HCT116 (cell line): Measurements from ENCODE around the gene MAP2K4. TPM values are rescaled to one million over a fixed set of nuclear protein-coding genes. Genes with fewer than 3 reads are reported as not detected.
A peak's percentile ranks its signal among the peaks of the same experiment; 100 is the strongest.

Experiments used
- ATAC-seq: fragments of 200-7000 bp; cut with Tn5 transposase; 2 replicates; pipeline ENCODE4 v1.9.1; 2020; ENCODE audit warnings: mild to moderate bottlenecking, moderate library complexity
- BruUV-seq: library from RNA; stranded (reverse); fragments of 400-500 nt; replicated peaks from 2 replicates; lab custom pipeline; 2021; lab: Mats Ljungman, UMichigan
- CTCF ChIA-PET: fragments of 300-600 bp; sonication (Branson Sonifier 250); formaldehyde crosslinking; loops from one replicate; lab custom pipeline; 2021; ENCODE audit warnings: antibody characterized with exemption; lab: Charles Lee
- POLR2A ChIA-PET: fragments of 300-600, 350-600 bp; sonication (Branson Sonifier 250); formaldehyde crosslinking; loops from one replicate; lab custom pipeline; 2021; ENCODE audit warnings: antibody characterized with exemption; lab: Charles Lee
- RAD21 ChIA-PET, 2 experiments: fragments of 300-600 bp; sonication (Branson Sonifier 250); formaldehyde crosslinking; loops; one replicate each; lab custom pipeline; 2023; ENCODE audit warnings: low total read pairs in 2 of 2; ENCODE audit not compliant: uncharacterized antibody in 2 of 2, unreplicated experiment in 2 of 2, low non-redundant PET in 1 of 2; lab: Charles Lee
- DNase-seq: peaks from one replicate; pipeline ENCODE4 v3.0.0-alpha.2; 2010; ENCODE audit warnings: low read depth, low spot score
- H2AFZ ChIP-seq: fragments of 200-600 bp; shearing (Covaris generic), sonication (generic); 2 replicates; pipeline ENCODE4 v1.6.1; 2017; ENCODE audit warnings: low read depth, mixed run types, mixed read lengths, antibody characterized with exemption, low read length; ENCODE audit not compliant: poor library complexity, severe bottlenecking
- H3K27ac ChIP-seq: 2 replicates; pipeline ENCODE4 v1.5.1; 2012; ENCODE audit warnings: low read depth, low read length
- H3K27me3 ChIP-seq: fragments of 200-600 bp; sonication (generic); 2 replicates; pipeline ENCODE4 v1.6.1; 2016; ENCODE audit warnings: mixed run types, low read length, mixed read lengths; ENCODE audit not compliant: insufficient read depth
- H3K36me3 ChIP-seq, 2 experiments: fragments of 200-500 bp in 1 of 2; fragments of 200-600 bp in 1 of 2; sonication (Bioruptor generic) in 1 of 2; sonication (generic) in 1 of 2; 2 replicates each; pipeline versions ENCODE4 v1.5.1 to v1.6.1; 2014 to 2016; ENCODE audit warnings: low read length in 2 of 2, inconsistent platforms in 1 of 2, mixed read lengths in 1 of 2, mixed run types in 1 of 2; ENCODE audit not compliant: insufficient read depth in 2 of 2, control insufficient read depth in 1 of 2
- H3K4me1 ChIP-seq, 2 experiments: fragments of 200-600 bp in 1 of 2; sonication (generic) in 1 of 2; 2 replicates each; pipeline versions ENCODE4 v1.5.1 to v1.6.1; 2012 to 2017; ENCODE audit warnings: low read length in 2 of 2, inconsistent platforms in 1 of 2, mild to moderate bottlenecking in 1 of 2, mixed read lengths in 1 of 2, mixed run types in 1 of 2, moderate library complexity in 1 of 2; ENCODE audit not compliant: insufficient read depth in 2 of 2, control insufficient read depth in 1 of 2
- H3K4me2 ChIP-seq: fragments of 200-600 bp; sonication (generic); 2 replicates; pipeline ENCODE4 v1.6.1; 2017; ENCODE audit warnings: mixed run types, low read length, mixed read lengths
- H3K4me3 ChIP-seq, 2 experiments: fragments of 200-600 bp in 1 of 2; sonication (generic) in 1 of 2; replicated peaks in 1 of 2; 2 replicates each; pipeline ENCODE4 v1.5.1; 2011 to 2016; ENCODE audit warnings: low read length in 2 of 2, control low read depth in 1 of 2, low read depth in 1 of 2, mild to moderate bottlenecking in 1 of 2, mixed read lengths in 1 of 2, mixed run types in 1 of 2
- H3K79me2 ChIP-seq: fragments of 200-600 bp; sonication (generic); 2 replicates; pipeline ENCODE4 v1.6.1; 2017; ENCODE audit warnings: mild to moderate bottlenecking, mixed run types, low read length, moderate library complexity, mixed read lengths; ENCODE audit not compliant: insufficient read depth
- H3K9ac ChIP-seq: fragments of 200-600 bp; sonication (generic); 2 replicates; pipeline ENCODE4 v1.6.1; 2016; ENCODE audit warnings: low read length, mixed read lengths
- H3K9me2 ChIP-seq: fragments of 200-600 bp; sonication (generic), shearing (Covaris generic); 2 replicates; pipeline ENCODE4 v1.6.1; 2017; ENCODE audit warnings: mixed run types, mild to moderate bottlenecking, moderate library complexity; ENCODE audit not compliant: insufficient read depth
- H3K9me3 ChIP-seq, 2 experiments: fragments of 200-500 bp in 1 of 2; fragments of 200-600 bp in 1 of 2; sonication (Bioruptor generic) in 1 of 2; sonication (generic) in 1 of 2; 2 replicates each; pipeline ENCODE4 v1.6.1; 2014 to 2017; ENCODE audit warnings: low read length in 2 of 2, mixed read lengths in 2 of 2, inconsistent platforms in 1 of 2, low read depth in 1 of 2, mild to moderate bottlenecking in 1 of 2, mixed run types in 1 of 2, moderate library complexity in 1 of 2; ENCODE audit not compliant: control insufficient read depth in 1 of 2, insufficient read depth in 1 of 2
- H4K20me1 ChIP-seq: fragments of 200-600 bp; sonication (generic), shearing (Covaris generic); 2 replicates; pipeline ENCODE4 v1.6.1; 2017; ENCODE audit warnings: mixed run types, mild to moderate bottlenecking, moderate library complexity; ENCODE audit not compliant: insufficient read depth
- ATF3 ChIP-seq: IDR thresholded peaks from 2 replicates; pipeline ENCODE4 v1.6.1; 2012
- CEBPB ChIP-seq: IDR thresholded peaks from 2 replicates; pipeline ENCODE4 v1.6.1; 2012; ENCODE audit warnings: low read depth
- ELF1 ChIP-seq: IDR thresholded peaks from 2 replicates; pipeline ENCODE4 v1.6.1; 2012; ENCODE audit warnings: low read depth, borderline replicate concordance
- EZH2 ChIP-seq: fragments of 200-600 bp; sonication (generic); IDR thresholded peaks from 2 replicates; pipeline ENCODE4 v1.6.1; 2017; ENCODE audit warnings: antibody characterized with exemption, mixed run types
- EZH2phosphoT487 ChIP-seq: fragments of 200-600 bp; IDR thresholded peaks from 2 replicates; pipeline ENCODE4 v1.6.1; 2018; ENCODE audit warnings: antibody characterized with exemption, borderline replicate concordance
- FOSL1 ChIP-seq: IDR thresholded peaks from 2 replicates; pipeline ENCODE4 v1.6.1; 2012; ENCODE audit warnings: low read depth
- RAD21 ChIP-seq: IDR thresholded peaks from 2 replicates; pipeline ENCODE4 v1.6.1; 2012; ENCODE audit warnings: low read depth, mild to moderate bottlenecking
- ZBTB33 ChIP-seq: IDR thresholded peaks from 2 replicates; pipeline ENCODE4 v1.6.1; 2011; ENCODE audit warnings: mild to moderate bottlenecking, low read length, moderate library complexity; ENCODE audit not compliant: insufficient replicate concordance; ENCODE audit errors: extremely low read depth
- ZFX ChIP-seq: fragments of 450-650 bp; IDR thresholded peaks from 2 replicates; pipeline ENCODE4 v1.6.1; 2017
- intact Hi-C: fragments of 100-400 bp; cut with micrococcal nuclease; formaldehyde crosslinking; loops from 2 replicates; pipeline ENCODE4 v1.10.0; 2022
- total RNA-seq: library from RNA; stranded (reverse); gene quantifications from one replicate; pipeline ENCODE4 v1.2.1, GENCODE V29; 2021; ENCODE audit not compliant: unreplicated experiment
- TF ChIP-seq, protein P1 (sequence below): IDR thresholded peaks from 2 replicates; pipeline ENCODE4 v1.6.1; 2012

MAP2K4 gene
- total RNA-seq, 1 experiment from 2014 or later = 42.3 TPM

DNA sequence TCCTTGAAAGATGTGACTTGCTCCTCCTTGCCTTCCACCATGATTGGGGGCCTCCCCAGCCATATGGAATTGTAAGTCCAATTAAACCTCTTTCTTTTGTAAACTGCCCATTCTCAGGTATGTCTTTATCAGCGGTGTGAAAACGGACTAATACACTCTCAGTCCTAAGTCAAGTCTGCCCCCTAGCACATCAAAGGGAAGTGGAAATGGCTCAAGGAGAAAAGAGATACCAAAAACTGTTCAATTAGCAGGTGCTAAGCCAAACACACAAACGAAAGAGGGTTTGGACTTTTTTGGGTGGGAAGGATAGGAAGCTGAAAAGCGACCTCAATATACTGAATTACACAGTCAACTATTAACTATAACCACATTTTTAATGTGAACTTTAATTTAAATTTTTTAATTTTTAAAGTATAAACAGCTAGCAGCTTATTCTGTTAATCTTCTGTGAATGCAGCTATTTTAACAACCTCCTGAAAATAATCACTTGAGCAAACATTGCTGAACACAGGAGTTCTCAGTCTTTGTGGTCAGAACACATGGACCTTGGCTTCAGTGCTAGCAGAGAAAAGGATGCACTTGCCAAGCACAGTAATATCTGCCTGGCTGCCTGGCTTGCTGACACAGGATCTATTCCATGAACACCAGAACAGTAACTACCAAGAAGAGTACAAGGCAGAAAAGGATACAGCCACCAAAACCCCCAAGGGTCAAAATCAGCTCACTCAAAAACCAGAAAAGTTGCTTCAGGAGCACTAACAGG lies 34.3 kb upstream of the MAP2K4 start:
- Histone ChIP-seq H3K4me3 (no peak overlapping the region), H3K27ac (no peak overlapping the region), H4K20me1 (no peaks in the 10 kb centered on the region; the same call in 1 of the 2 replicates), H3K4me1 (no peaks in the 10 kb centered on the region), H3K9ac (no peak overlapping the region), H3K9me2 (no peaks in the 10 kb centered on the region), H2AFZ (no peak overlapping the region), H3K36me3 (peaks cover 0 to 7% of the 10 kb centered on the region in 2 experiments; a peak in 1 of 4 replicates), H3K4me2 (no peak overlapping the region)
- DNase-seq = no peak
- intact Hi-C loops = loop anchor here (5.0 to 10.0 kb wide), 2 partner anchors 342 to 1249 kb away; no protein-coding TSS in a partner anchor
- ChIA-PET CTCF (interaction anchor here (1.1 to 1.5 kb wide), 5 partner anchors 11 to 342 kb away, joined by 4 to 5 read pairs (median 4); partner anchors contain the start of gene ZNF18), RAD21 (interaction anchor here in 1 of 2 experiments (0.9 kb wide), 1 partner anchor 1111 kb away, joined by 3 read pairs; no protein-coding TSS in a partner anchor)
- BruUV-seq = no TSS peak
- no peak for ATAC-seq
- TF ChIP-seq ZBTB33 (no peak), ZFX (no peak)
- TF ChIP-seq, all 23 proteins: peak for 0
- no peaks in the 10 kb centered on the region for H3K9me3 ChIP-seq
- POLR2A ChIA-PET = interaction anchor here (1.9 kb wide), 1 partner anchor 11 kb away, joined by 4 read pairs; the partner anchor contains the start of gene ZNF18
- no peaks in the 10 kb centered on the region for H3K79me2 ChIP-seq
- H3K27me3 ChIP-seq = no peaks in the 10 kb centered on the region

DNA sequence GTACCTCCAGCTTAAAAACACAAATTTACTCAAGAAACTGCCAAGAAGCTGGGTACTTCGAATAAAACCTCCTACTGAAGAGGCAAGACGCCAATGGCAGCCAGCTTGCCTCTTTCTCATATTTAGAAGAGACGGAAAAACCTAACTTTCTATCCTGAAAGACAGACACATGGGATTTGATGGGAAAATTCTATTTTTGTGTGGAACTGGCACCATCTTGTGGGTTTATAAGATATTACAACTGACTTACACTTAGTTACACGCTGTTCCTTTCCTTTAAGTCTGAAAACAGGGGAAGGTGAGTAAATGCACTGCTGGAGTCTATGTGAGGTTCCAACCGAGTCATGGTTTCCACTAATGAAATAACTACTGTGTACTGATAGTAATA lies 33.7 kb upstream of the MAP2K4 start:
- Histone ChIP-seq H3K4me3 (no peak overlapping the region), H3K4me1 (no peaks in the 10 kb centered on the region), H2AFZ (no peak overlapping the region), H4K20me1 (no peaks in the 10 kb centered on the region; the same call in 1 of the 2 replicates), H3K9me2 (no peaks in the 10 kb centered on the region), H3K9ac (no peak overlapping the region), H3K9me3 (no peaks in the 10 kb centered on the region), H3K27me3 (no peaks in the 10 kb centered on the region), H3K27ac (no peak overlapping the region), H3K36me3 (peaks cover 0 to 7% of the 10 kb centered on the region in 2 experiments; a peak in 1 of 4 replicates), H3K79me2 (no peaks in the 10 kb centered on the region), H3K4me2 (no peak overlapping the region)
- DNase-seq (peak; percentile 32), ATAC-seq (peak; percentile 77)
- CTCF ChIA-PET = interaction anchor here (1.1 to 1.5 kb wide), 4 partner anchors 10 to 343 kb away, joined by 4 to 5 read pairs (median 4); partner anchors contain the start of gene ZNF18
- no TSS peak for BruUV-seq
- POLR2A ChIA-PET = interaction anchor here (1.9 kb wide), 1 partner anchor 10 kb away, joined by 4 read pairs; the partner anchor contains the start of gene ZNF18
- intact Hi-C loops = loop anchor here (1.0 to 10.0 kb wide), 3 partner anchors 342 to 1250 kb away; no protein-coding TSS in a partner anchor
- RAD21 ChIA-PET = interaction anchor here in 1 of 2 experiments (0.9 kb wide), 1 partner anchor 1111 kb away, joined by 3 read pairs; no protein-coding TSS in a partner anchor
- TF ChIP-seq ELF1 = no peak
- no peak for TF ChIP-seq ATF3
- no peak for TF ChIP-seq EZH2phosphoT487
- no peak for TF ChIP-seq ZBTB33
- no peak for TF ChIP-seq CEBPB
- no peak for TF ChIP-seq EZH2
- TF ChIP-seq, protein P1, sequence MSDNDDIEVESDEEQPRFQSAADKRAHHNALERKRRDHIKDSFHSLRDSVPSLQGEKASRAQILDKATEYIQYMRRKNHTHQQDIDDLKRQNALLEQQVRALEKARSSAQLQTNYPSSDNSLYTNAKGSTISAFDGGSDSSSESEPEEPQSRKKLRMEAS = no peak
- no peak for TF ChIP-seq FOSL1
- TF ChIP-seq RAD21 = peak; percentile 61
